ENCODE measurements around the gene METAP1. TPM values are rescaled to one million over a fixed set of nuclear protein-coding genes. Genes with fewer than 3 reads are reported as not detected.

METAP1 gene
- total and polyA plus RNA-seq, 2 of the 8 experiments (the other 6 are each of a cell fraction or from before 2014, with no cell fraction given): 50.6 to 85.2 TPM

DNA sequence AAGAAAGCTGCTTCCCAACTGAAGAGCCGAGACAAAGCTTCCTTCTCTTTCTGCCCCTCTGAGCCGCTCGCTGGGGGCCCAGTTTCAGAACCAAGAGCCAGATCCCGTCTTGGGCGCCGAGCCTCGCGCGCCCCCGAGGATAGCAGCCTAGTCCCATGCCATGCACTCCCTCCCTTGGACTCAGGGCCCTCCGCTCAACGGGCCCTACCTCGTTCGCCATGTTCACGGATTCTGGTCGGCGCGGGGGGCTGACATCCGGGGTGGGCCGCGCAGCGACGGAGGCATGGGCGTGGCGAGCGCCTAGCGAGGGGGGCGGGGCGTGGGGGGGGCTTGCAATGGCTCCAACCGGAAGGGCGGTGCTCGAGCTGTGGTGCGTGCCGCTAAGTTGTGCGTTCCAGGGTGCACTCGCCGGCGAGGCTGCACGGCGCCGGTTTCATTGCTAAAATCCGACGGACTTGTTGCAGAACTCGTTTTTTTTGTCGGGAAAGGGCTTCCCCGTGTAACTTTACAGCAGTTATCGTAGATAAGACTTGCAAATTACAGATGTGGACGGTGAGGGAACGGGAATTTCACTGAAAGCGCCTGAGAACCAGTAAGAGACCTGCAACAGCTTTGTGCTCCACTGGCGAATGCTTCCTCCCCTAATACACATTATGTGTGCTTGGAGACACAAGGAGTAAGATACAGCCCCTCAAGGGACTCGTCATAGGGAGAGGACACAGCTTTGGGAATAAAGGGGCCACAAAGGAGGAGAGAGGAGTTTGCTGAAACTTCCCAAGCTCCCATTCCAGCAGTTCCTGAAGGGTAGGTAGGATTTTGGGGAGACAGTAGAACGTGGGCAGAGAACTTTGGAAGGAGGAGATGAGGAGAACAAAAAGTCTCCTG, 93.2 kb downstream of the METAP1 start, which contains the start of gene ADH5 (continued):
- TF ChIP-seq SIRT6 (IDR thresholded peaks at IDR 0.05; ENCODE audit: low read length): no peak
